ENCODE data around the gene CEACAM1.
"Not testable (repeated sequence)": the region's sequence is repeated elsewhere in the genome, so short reads cannot be mapped to it uniquely, and the experiment has no call there.

CEACAM1 gene

DNA sequence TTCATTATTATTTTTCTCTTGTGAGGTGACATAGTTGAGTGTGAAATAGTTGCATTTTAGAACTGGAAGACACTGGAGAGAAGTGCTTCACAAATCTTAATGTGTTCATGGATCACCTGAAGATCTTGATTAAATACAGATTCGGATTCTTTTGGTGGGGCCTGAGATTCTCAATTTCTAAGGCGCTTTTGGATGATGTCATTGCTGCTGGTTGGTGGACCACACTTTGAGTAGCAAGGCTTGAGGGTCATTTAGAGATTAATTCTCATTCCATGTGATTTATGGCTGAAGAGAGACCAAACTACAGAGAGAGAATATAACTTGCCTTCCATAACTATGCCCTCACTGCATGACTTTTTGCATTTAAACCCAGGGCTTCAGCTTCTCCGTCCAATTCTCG is 39.3 kb upstream of the CEACAM1 start:
- FAIRE-seq = no peak
- TF ChIP-seq, protein P1, sequence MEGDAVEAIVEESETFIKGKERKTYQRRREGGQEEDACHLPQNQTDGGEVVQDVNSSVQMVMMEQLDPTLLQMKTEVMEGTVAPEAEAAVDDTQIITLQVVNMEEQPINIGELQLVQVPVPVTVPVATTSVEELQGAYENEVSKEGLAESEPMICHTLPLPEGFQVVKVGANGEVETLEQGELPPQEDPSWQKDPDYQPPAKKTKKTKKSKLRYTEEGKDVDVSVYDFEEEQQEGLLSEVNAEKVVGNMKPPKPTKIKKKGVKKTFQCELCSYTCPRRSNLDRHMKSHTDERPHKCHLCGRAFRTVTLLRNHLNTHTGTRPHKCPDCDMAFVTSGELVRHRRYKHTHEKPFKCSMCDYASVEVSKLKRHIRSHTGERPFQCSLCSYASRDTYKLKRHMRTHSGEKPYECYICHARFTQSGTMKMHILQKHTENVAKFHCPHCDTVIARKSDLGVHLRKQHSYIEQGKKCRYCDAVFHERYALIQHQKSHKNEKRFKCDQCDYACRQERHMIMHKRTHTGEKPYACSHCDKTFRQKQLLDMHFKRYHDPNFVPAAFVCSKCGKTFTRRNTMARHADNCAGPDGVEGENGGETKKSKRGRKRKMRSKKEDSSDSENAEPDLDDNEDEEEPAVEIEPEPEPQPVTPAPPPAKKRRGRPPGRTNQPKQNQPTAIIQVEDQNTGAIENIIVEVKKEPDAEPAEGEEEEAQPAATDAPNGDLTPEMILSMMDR (IDR thresholded peaks at IDR 0.05; ENCODE audit: insufficient read depth, missing control alignments) = no peak
- DNase-seq (ENCODE audit: insufficient read length, low spot score) = no peak

GRCh38 chr19:42563352-42564210 is 35.3 kb upstream of the CEACAM1 start:
- DNase-seq (ENCODE audit: insufficient read length, low spot score) (no peak), FAIRE-seq (no peak)
- TF ChIP-seq, protein P1 (IDR thresholded peaks at IDR 0.05; ENCODE audit: insufficient read depth, missing control alignments) = peak; percentile 53

- DNase-seq (ENCODE audit: insufficient read length, low spot score) = no peak
- TF ChIP-seq, protein P1 (IDR thresholded peaks at IDR 0.05; ENCODE audit: insufficient read depth, missing control alignments) = no peak
- no peak for FAIRE-seq
These were observed 33.2 kb upstream of the CEACAM1 start for GRCh38 chr19:42561512-42561911.

DNA sequence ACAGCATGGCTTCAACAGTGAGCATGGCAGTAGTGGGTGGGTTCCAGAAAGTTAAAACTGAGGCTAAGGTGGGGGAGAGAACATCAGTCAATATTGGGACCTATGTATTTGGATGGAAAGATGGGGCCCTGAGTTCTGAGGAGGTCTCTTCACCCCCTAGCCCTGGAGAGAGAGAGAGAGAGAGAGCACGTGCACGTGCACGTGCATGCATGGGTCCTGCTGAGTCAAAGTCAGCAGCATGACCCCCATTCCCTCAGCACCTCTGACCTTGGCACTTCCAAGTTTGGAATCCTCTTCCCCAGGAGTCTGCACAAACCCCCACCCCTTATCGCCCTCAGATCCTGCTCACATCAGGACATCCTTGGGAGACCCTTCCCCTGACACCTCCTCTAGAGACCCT is 32.5 kb upstream of the CEACAM1 start:
- TF ChIP-seq, protein P1 (IDR thresholded peaks at IDR 0.05; ENCODE audit: insufficient read depth, missing control alignments) = no peak
- no peak for DNase-seq (ENCODE audit: insufficient read length, low spot score)
- FAIRE-seq = no peak

DNA sequence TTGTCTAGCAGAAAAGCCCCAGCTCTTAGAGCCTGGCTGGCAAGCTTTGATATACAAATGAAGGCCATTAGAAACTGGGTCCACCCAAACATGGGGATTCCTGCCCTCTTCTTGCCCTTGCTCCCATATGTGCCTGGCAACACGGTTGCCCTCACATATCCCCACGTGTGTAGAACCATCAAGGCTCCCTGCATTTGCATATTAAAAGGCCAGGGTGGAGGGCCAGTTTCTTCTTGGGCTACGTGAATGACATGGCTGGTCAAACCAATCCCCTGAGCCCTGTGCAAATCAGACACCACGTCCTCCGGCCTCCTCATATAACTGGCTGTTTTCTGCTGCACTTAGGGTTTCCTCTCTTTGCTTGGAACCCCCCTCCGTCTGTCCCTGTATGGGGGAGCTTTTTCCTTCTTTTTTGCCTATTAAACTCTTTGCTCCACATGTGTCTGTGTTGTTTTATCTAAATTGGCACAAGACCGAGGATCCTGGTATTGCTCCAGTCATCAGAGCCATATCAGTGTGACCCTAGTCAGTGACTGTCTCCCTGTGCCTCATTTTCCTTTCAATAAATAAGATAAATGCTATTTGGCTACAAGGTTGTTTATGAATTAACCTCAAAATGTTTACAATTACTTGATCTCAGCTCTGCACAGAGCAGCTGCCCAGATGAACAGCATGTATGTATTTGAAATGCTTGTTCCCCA is 30.3 kb upstream of the CEACAM1 start:
- no peak for DNase-seq (ENCODE audit: insufficient read length, low spot score)
- no peak for FAIRE-seq
- TF ChIP-seq, protein P1 (IDR thresholded peaks at IDR 0.05; ENCODE audit: insufficient read depth, missing control alignments) = no peak

DNA sequence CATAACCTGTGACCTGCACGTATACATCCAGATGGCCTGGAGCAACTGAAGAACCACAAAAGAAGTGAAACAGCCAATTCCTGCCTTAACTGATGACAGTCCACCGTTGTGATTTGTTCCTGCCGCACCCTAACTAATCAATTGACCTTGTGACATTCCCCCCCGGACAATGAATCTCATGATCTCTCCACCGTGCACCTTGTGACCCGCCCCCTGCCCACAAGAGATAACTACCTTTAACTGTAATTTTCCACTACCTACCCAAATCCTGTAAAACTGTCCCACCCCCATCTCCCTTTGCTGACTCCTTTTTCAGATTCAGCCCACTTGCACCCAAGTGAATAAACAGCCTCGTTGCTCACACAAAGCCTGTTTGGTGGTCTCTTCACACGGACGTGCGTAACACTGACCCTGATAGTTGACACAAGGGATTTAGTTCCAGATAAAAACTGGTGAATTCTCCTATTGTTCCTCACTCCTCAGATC is 29.1 kb upstream of the CEACAM1 start:
- not testable (repeated sequence) for DNase-seq (ENCODE audit: insufficient read length, low spot score); FAIRE-seq

GRCh38 chr19:42555801-42556200 is 27.5 kb upstream of the CEACAM1 start:
- FAIRE-seq (no peak), DNase-seq (ENCODE audit: insufficient read length, low spot score) (no peak)
- TF ChIP-seq, protein P1 (IDR thresholded peaks at IDR 0.05; ENCODE audit: insufficient read depth, missing control alignments) = no peak
